HUES64 (cell line): Measurements from ENCODE around the gene POU6F2.

Experiments
- H3K27ac ChIP-seq: 2 replicates; pipeline ENCODE4 v1.7.0; 2013; ENCODE audit warnings: low read depth, low read length, inconsistent platforms
- H3K27me3 ChIP-seq: 2 replicates; pipeline ENCODE4 v1.6.1; 2013; ENCODE audit warnings: mild to moderate bottlenecking, low read length; ENCODE audit not compliant: insufficient read depth
- H3K36me3 ChIP-seq: 2 replicates; pipeline ENCODE4 v1.6.1; 2013; ENCODE audit warnings: mild to moderate bottlenecking, low read length; ENCODE audit not compliant: insufficient read depth
- H3K4me1 ChIP-seq: 2 replicates; pipeline ENCODE4 v1.6.1; 2013; ENCODE audit warnings: mild to moderate bottlenecking, low read length, moderate library complexity; ENCODE audit not compliant: insufficient read depth
- H3K4me3 ChIP-seq: 2 replicates; pipeline ENCODE4 v1.5.1; 2013; ENCODE audit warnings: mild to moderate bottlenecking, low read length, moderate library complexity
- H3K9ac ChIP-seq: 2 replicates; pipeline ENCODE4 v1.6.1; 2013; ENCODE audit warnings: mild to moderate bottlenecking, low read depth, low read length
- H3K9me3 ChIP-seq: 2 replicates; pipeline ENCODE4 v1.6.1; 2013; ENCODE audit warnings: low read depth, low read length; ENCODE audit not compliant: insufficient read depth
- WGBS: fragments of 150-250, 120-280 bp; methylation state at CpG from one replicate; pipeline ENCODE4 v1.1.7; 2013; ENCODE audit warnings: missing lambda C conversion rate; 5-methylcytosine and 5-hydroxymethylcytosine counted together

POU6F2 gene

GRCh38 chr7:39035903-39036302, 58.2 kb downstream of the POU6F2 start:
- H3K27me3 ChIP-seq: no peaks in the 10 kb centered on the region
- H3K36me3 ChIP-seq: no peaks in the 10 kb centered on the region
- WGBS: 81% methylated on average over 4 of the region's 4 CpGs
- H3K27ac ChIP-seq: no peak overlapping the region
- H3K9ac ChIP-seq: no peak overlapping the region
- no peak overlapping the region for H3K4me3 ChIP-seq
- H3K4me1 ChIP-seq: peaks cover 24% of the 10 kb centered on the region
- H3K9me3 ChIP-seq: no peaks in the 10 kb centered on the region

- Histone ChIP-seq H3K27me3 (no peaks in the 10 kb centered on the region), H3K36me3 (no peaks in the 10 kb centered on the region), H3K9ac (no peak overlapping the region), H3K27ac (no peak overlapping the region), H3K9me3 (no peaks in the 10 kb centered on the region), H3K4me1 (no peaks in the 10 kb centered on the region), H3K4me3 (no peak overlapping the region)
- 47% methylated on average over 1 of the region's 1 CpG for WGBS
Observed at GRCh38 chr7:39042670-39043069, 65.0 kb downstream of the POU6F2 start.

DNA sequence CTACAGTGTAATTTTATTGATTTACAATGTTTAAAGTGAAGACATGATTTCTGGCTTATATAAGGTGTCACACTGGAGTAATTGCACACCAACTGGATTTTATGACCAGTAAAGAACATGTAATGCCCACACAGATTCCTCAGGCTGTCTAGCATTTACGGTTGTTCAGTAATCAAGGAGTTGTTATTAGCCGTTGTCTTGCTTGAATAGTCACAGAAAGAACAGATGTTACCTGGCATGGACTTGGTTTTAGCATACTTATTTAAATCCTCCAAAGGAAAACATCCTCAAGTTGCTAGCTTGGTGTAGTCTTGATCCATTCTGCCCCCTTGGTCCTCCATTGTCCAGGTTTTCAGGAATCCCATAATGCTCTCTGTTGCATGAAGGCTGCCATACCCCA, 65.8 kb downstream of the POU6F2 start:
- WGBS: 98% methylated on average over 2 of the region's 2 CpGs
- Histone ChIP-seq H3K9ac (no peak overlapping the region), H3K4me1 (no peaks in the 10 kb centered on the region), H3K27me3 (no peaks in the 10 kb centered on the region), H3K4me3 (no peak overlapping the region), H3K36me3 (no peaks in the 10 kb centered on the region), H3K27ac (no peak overlapping the region), H3K9me3 (no peaks in the 10 kb centered on the region)

GRCh38 chr7:39044489-39044888, 66.8 kb downstream of the POU6F2 start:
- H3K4me3 ChIP-seq: no peak overlapping the region
- 93% methylated on average over 4 of the region's 4 CpGs for WGBS
- no peaks in the 10 kb centered on the region for H3K4me1 ChIP-seq
- no peaks in the 10 kb centered on the region for H3K9me3 ChIP-seq
- H3K36me3 ChIP-seq: no peaks in the 10 kb centered on the region
- no peak overlapping the region for H3K27ac ChIP-seq
- no peaks in the 10 kb centered on the region for H3K27me3 ChIP-seq
- no peak overlapping the region for H3K9ac ChIP-seq

- no peaks in the 10 kb centered on the region for H3K4me1 ChIP-seq
- H3K4me3 ChIP-seq: no peak overlapping the region
- WGBS: 90% methylated on average over 1 of the region's 1 CpG
- no peaks in the 10 kb centered on the region for H3K27me3 ChIP-seq
- H3K27ac ChIP-seq: no peak overlapping the region
- no peaks in the 10 kb centered on the region for H3K36me3 ChIP-seq
- H3K9me3 ChIP-seq: no peaks in the 10 kb centered on the region
- no peak overlapping the region for H3K9ac ChIP-seq
Observed at GRCh38 chr7:39045231-39045630, 67.5 kb downstream of the POU6F2 start.

DNA sequence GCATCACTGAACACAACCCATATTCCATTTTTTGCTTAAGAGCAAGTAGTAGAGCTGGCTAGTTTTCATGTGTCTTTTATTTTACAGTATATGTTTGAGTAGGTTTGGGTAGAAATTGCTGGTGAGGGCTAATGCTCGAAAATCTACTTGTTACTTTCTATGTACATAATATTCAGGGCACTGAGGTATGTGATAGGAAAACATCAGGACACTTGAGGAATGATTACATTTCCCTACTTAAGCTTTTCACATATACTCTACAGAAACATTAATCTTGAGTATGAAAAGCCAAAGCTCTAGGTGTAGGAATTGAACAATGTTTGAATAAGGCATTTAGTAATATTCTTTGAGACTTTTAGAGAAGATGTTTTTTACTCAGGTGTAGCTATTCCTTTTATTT, 73.6 kb downstream of the POU6F2 start:
- peaks cover 8% of the 10 kb centered on the region for H3K4me1 ChIP-seq
- no peak overlapping the region for H3K4me3 ChIP-seq
- WGBS: no CpG with 5 or more reads among the region's 1 CpG

GRCh38 chr7:39051707-39052106, 74.0 kb downstream of the POU6F2 start:
- Histone ChIP-seq H3K27me3 (no peaks in the 10 kb centered on the region), H3K9me3 (peaks cover 8% of the 10 kb centered on the region; the same call in 1 of the 2 replicates), H3K36me3 (no peaks in the 10 kb centered on the region), H3K4me1 (peaks cover 8% of the 10 kb centered on the region), H3K27ac (no peak overlapping the region), H3K4me3 (no peak overlapping the region), H3K9ac (no peak overlapping the region)
- 98% methylated on average over 4 of the region's 4 CpGs for WGBS

More for the DNA sequence above, 73.6 kb downstream of the POU6F2 start:
- Histone ChIP-seq H3K9me3 (peaks cover 8% of the 10 kb centered on the region; the same call in 1 of the 2 replicates), H3K9ac (no peak overlapping the region), H3K27me3 (no peaks in the 10 kb centered on the region), H3K36me3 (no peaks in the 10 kb centered on the region), H3K27ac (no peak overlapping the region)

- H3K27ac ChIP-seq: no peak overlapping the region
- H3K4me1 ChIP-seq: peaks cover 8% of the 10 kb centered on the region
- no peaks in the 10 kb centered on the region for H3K27me3 ChIP-seq
- no peak overlapping the region for H3K4me3 ChIP-seq
- H3K36me3 ChIP-seq: no peaks in the 10 kb centered on the region
- H3K9ac ChIP-seq: no peak overlapping the region
- WGBS: 89% methylated on average over 4 of the region's 4 CpGs
- H3K9me3 ChIP-seq: peaks cover 8% of the 10 kb centered on the region; the same call in 1 of the 2 replicates
Observed at GRCh38 chr7:39054731-39055130, 77.0 kb downstream of the POU6F2 start.

- no peak overlapping the region for H3K27ac ChIP-seq
- H3K4me1 ChIP-seq: peaks cover 8% of the 10 kb centered on the region
- H3K36me3 ChIP-seq: no peaks in the 10 kb centered on the region
- no peaks in the 10 kb centered on the region for H3K27me3 ChIP-seq
- H3K4me3 ChIP-seq: no peak overlapping the region
- no CpG with 5 or more reads among the region's 1 CpG for WGBS
- no peak overlapping the region for H3K9ac ChIP-seq
- peaks cover 8% of the 10 kb centered on the region; the same call in 1 of the 2 replicates for H3K9me3 ChIP-seq
Observed at GRCh38 chr7:39056153-39056552, 78.4 kb downstream of the POU6F2 start.

GRCh38 chr7:39062811-39063210, 85.1 kb downstream of the POU6F2 start:
- Histone ChIP-seq H3K27ac (no peak overlapping the region), H3K4me1 (no peaks in the 10 kb centered on the region), H3K36me3 (no peaks in the 10 kb centered on the region), H3K4me3 (no peak overlapping the region), H3K9ac (no peak overlapping the region), H3K27me3 (no peaks in the 10 kb centered on the region), H3K9me3 (no peaks in the 10 kb centered on the region)
- 72% methylated on average over 4 of the region's 4 CpGs for WGBS

DNA sequence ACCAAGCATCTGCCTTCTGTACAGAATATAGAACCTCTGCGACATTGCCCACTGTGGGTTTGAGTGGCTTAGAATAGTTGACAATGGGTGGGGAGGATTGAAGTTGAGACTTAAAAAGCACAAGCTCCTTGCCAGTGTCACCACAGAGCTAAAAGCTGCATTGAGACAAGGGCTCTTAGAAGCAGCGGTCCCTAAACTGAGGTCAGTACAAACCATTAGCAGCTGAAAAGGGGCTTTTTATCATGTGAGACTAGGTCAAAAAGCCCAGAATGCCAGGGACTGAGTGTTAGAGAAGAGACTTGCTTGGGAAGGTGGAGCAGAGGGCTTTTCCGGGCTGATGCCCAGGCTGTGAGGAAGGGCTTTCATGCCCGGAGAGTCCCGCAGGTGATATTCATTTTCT, 91.3 kb downstream of the POU6F2 start:
- peak overlapping the region; percentile 44; the same call in 1 of the 2 replicates for H3K27ac ChIP-seq
- H3K36me3 ChIP-seq: no peaks in the 10 kb centered on the region
- H3K27me3 ChIP-seq: no peaks in the 10 kb centered on the region; the same call in 1 of the 2 replicates
- peaks cover 12% of the 10 kb centered on the region for H3K4me1 ChIP-seq
- H3K9ac ChIP-seq: no peak overlapping the region
- H3K9me3 ChIP-seq: no peaks in the 10 kb centered on the region
- no peak overlapping the region for H3K4me3 ChIP-seq
- 50% methylated on average over 5 of the region's 5 CpGs for WGBS
